Fibroblast of skin of back (primary cell): ENCODE measurements around the gene CD200R1L.

Source experiments
- DNase-seq: peaks from one replicate; pipeline ENCODE4 v3.0.0-alpha.2; 2013

The CD200R1L gene

DNA sequence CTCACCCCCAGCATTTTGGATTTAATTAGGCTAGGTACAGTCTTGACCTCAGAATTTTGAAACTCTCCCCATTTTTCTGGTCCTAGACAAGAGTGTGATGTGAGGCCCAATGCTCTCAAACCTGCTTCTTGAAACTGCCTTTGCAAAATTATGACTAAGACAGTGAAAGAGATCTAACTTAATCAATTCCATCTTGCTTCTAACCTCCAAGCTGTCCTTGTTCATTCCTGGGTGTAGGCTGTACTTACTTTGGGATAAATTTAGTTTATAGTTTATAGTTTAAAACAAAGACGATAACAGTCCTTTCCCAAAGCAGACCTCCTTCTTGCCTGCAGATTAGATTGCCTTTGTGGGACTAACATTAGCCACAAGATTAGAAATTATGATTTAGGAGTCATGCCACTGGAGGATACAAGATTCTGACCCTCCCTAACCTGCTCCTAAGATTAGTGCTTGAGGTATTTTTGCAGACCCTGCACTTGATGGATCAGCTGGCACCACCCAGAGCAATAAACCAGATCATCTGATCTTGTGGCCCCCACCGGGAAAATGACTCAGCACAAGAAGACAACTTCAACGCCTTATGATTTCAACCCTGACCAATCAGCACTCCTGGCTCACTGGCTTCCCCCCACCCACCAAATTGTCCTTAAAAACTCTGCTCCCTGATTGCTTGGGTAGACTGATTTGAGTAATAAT is 59.6 kb downstream of the CD200R1L start:
- DNase-seq: no peak

DNA sequence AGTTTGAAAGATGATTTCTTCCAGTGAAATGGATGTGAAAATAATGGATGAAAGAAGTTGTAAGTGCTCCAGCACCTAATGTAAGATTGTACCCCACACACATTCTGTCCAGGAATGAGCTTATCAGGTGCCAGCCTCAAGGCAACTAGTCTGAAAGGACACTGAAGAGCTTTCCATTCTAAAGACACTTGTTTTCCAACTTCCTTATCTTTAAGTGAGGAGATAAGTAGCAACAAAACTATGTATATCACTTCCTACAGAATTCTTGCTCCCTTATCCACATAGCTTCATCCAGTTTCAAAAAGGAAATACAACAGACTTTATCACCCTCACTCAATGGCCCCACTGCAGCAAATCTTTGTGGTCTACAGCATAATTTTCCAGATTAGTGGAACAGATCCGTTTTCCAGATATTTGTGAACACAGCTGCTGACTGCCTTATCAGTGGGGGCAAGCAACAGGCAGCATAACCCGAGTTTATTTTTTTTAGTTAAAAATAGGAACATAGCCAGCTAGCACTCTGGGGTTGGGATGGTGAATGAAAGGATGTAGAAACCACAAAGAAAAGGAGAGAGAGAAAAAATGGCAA is 60.6 kb downstream of the CD200R1L start:
- peak; percentile 73 for DNase-seq

DNA sequence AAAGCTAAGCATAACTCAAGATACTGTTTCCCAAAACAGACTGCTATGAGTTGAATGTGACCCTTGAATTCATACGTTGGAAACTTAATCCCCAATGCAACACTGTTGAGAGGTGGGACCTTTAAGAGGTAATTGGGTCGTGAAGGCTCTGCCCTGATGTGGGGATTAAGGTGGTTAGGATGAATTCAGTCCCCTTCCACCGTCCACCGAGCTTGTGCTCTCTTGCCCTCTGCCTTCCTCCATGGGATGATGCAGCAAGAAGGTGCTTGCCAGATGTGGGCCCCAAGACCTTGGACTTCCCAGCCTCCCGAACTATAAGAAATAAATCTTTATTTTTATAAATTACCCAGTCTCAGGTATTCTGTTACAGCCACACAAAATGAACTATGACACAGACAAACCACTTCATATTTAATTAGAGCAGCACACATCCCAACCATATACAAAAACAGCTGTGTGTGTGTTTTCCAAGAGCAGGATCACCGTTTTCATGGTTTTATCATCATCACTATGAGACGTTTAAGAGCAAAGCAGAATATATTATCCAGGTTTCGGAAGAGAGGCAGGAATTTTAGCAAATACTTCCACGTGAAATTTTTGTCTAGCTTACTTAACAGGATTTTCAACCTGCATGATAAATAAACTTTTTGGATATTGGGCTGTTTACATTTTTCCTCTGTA is 61.2 kb downstream of the CD200R1L start:
- DNase-seq: no peak

DNA sequence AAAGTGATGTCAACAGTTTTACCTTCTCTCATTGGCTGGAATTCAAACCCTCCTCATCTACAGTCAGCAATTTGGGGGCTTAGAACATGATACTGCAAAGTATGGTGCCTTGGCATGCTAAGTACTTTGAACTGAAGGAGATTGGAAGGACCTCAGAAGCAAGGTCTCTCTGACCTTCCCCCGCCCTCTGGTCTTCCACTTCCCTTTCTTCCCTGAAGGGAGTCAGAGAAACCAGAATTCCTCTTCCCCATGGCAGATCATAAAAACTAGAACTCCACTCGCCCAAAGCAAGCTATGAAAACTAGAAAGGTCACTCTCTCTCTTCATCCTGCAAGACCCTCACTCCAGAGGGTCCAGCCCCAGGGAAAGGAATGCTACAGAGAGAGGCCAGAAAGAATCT is 64.2 kb downstream of the CD200R1L start:
- no peak for DNase-seq

DNA sequence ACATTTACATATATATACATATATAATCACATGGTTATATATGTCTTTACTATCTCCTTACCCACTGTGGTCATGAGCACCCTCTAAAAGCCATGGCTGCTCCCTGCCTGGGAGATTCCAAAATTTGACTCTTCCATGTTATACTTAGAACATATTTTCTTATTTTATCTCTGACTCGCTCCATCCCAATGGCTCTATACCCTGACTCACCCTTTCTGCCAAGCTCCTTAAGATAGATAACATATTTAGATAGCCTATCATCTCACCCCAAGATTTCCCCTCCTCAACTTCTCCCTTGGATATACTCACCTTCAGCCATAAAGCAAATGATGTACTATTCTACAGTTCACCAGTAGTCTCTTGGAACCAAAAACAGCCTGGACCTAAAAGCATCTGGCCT is 65.1 kb downstream of the CD200R1L start:
- peak; percentile 75 for DNase-seq

DNA sequence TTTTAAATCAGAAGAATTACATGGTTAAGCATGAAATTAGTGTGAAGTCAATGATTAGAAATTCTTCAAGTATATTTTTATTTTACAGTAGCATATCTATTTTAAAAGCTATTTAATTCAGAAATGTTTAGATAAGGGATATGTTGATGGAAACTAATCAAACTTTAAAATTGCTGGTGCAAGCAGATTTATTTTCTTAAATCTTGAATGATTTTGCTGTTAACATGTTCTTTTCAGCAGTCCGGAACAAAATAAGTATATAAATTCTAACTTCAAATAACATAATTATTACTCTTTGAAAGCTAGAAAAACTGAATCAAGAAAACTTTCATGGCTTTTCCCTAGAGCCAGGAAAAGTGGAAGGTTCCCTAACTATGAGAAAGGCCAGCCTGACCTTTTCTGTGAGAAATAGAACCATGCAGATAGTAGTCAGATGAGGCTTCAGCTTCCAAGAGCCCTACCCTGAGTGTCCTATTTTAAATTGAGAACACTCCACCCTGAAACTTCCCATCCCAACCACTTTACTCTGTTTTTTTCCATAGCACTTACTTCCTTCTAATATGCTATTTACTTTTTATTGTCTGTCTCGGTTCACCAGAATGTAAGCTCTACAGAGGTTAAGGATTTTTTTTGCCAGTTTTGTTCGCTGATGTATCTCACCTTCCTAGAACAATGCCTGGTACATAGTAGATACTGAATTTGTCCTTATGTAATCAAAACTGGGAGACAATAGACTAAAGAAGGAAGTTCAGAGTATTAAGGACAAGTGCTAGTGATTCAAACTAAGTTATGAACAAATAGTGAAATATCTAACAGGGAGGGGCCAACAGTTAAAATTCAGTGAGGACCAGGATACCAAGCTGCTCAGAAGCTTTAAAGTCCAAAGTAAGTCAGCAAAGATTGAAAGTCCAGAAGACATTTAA is 66.8 kb downstream of the CD200R1L start:
- no peak for DNase-seq

DNA sequence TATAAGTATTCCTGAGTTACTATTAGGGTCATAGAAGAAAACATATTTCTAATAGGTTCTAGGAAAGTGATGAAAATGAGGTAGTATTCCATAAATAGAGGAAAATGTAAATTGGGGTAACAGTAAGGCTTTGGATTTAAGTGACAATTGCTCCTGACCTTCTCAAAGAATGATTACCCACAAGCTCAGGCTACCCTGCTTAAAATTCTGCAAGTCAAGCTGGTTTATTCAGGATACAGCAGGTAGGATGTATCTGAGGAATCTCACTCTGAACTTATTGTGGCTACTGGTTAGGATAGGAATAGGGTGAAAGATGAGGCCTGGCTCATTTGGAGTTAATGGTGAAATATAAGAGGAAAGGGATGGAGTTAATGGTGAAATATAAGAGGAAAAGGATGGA is 67.7 kb downstream of the CD200R1L start:
- DNase-seq: no peak

DNA sequence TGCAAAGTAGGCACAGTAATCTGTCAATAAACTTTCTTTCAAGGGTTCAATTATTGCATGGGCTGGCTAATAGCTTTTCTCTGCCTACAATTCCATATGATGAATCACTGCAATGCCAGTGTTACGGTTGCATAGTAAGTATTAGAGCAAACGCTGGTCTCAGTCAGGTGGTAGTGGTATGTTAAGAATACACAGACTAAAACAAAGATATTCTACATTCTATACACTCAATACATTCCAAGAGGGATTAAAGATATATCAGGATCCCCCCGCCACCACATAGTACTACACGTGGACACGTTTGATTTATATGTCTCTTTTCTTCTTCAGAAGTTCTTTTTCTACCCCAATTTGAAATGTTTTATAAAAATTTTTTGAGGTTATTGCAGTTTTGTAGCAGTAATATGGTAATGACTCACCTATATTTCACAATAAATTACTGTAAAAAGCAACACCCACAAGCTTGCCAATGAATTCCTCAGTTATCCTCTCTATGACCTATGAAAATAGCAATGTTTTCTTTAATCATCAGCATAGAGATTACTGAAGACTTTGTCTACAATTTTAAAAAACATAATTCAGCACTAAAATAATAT is 68.2 kb downstream of the CD200R1L start:
- DNase-seq: peak; percentile 92

DNA sequence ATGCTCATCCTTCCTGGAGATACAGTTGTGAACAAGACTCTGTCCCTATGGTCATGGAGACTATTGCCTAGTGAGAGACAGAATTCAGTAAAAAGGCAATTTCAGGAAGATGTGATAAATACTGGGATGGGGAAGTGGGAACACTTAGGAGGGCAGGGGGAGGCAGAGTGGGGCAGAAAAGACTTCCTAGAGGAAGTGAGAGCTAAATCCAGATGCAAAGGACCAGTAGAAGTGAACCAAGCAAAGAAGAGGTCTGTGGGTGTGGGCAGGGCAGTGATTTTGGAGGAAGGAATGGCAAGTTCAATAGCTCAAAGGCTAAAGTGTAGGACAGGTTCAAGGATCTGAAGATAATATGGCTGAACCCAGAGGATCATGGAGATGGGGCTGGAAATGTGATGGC is 68.9 kb downstream of the CD200R1L start:
- DNase-seq: no peak

DNA sequence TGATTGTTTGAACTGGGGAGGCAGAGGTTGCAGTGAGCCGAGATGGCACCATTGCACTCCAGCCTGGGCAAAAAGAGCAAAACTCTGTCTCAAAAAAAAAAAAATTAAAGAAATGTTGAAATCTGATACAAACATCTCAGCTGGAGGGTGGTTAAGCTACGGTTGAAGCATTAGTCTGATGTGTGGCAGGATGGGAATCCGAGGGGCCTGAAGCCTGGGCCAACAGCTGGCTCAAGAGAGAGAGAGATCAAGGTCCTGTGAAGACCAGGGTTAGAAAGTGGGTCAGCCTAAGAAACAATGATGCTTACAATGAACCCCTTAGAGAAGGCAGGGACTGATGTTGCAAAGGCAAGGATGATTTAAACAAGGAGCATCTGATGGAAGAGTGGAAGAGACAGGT is 69.8 kb downstream of the CD200R1L start:
- DNase-seq: peak; percentile 50

DNA sequence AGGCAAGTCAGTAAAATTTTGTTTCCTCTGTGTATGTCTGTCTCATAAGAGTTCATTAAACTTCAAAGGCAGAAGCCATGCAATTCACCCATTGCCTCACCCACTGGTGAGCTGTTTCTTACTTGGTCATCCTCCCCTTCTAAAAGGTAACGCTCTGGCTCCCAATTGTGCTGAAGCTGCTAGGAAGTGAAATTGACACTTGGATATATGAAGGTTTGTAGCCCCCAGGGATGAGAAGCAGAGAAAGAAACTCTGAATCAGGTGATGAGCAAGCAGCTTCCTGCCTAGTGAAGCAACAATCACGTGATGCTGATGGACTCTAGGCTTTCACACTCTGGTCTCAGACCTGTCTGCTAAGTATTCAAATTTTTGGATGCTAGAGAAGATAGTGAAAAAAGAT is 70.7 kb downstream of the CD200R1L start:
- DNase-seq: peak; percentile 59

DNA sequence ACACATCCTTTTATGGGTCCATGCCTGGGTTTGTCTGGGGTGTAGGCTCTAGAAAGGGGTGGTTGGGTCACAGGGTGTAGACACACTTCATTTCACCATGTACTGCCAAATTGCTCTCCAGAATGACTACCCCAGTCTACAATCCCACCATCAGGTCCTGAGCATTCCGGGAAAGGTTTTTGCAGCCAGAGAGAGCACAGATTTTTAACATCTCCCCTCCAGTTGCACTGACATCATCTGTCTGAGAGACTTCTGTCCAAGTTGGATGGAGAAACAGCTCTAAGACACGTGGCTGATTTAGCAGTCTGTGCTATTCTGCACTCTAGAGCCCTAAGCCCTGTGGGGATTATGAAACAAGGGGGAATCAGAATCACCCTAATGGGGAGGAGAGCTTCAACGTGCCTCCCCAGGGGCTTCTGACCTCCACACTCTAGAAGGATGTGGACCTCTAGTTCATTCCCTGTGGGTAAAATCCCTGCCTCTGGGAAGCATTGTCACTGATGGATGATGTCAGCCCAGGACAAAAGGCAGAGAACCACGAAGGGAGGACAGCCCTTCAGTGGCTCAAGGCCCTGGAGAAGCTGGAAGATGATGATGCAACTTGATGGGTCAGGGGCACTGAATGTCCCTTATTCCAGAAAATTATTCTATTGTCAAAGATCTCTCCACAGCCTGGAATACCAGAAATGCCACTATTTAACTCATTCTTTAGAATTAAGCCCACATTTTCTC is 71.5 kb downstream of the CD200R1L start:
- peak; percentile 87 for DNase-seq

DNA sequence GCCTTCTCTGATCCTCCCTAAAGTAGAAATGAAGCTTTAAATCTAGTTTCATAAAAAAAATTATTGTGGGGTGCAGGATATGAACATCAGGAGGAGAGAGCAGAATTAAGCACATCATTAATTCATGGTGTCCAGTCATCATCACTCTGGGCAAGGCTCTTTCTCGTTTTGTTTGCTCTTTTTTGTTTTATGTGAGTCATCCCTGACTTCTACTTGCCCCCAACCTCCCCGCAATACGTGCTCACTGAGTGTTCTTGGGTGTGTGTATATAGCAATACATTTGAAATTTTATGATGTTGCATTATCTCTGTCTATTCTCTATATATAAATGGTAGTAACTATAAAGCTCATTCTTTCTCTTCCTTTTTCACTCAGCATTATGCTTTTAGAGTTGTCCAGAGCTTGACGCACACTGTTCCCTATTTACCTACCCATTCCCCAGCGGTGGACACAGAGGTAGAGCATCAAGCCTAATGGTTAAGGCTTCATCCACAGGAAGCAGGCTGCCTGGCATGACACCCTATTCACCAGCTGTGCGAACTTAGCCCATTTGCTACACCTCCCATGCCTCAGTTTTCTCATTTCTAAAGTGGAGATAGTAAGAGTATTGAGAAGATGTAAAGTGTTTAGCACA is 72.3 kb downstream of the CD200R1L start:
- peak; percentile 92 for DNase-seq

DNA sequence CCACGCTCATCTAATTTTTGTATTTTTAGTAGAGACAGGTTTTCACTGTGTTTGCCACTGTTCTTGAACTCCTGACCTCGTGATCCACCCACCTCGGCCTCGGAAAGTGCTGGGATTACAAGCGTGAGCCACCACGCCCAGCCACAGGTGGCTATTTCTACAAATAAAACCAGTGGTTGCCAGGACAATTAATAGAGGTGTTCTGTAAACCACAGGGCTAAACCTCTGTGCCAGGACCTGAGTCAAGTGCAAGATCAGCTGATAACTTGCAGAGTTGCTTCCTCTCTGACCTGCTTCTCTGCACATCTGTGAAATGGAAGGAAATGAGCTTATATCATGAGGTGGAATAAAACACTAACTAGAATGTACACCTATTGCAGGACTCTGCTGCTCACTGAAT is 72.8 kb downstream of the CD200R1L start:
- DNase-seq: no peak

DNA sequence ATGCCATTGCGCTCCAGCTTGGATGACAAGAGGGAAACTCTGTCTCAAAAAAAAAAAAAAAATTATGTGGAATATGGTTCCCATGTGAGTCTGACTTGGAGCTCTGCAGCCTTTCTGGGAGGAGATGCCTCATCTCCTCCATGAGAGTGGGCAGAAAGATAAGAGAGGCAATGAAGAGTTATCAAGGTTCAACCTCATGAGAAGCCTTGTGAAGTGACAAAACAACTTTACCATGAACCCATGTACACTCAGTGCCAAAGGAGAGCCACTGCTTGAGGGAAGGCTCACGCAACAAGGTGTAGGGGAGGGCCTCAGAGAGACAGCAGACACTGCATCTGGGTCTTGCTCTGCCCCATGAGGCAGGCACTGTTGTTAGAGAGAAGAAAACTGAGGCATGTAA is 75.7 kb downstream of the CD200R1L start:
- no peak for DNase-seq

DNA sequence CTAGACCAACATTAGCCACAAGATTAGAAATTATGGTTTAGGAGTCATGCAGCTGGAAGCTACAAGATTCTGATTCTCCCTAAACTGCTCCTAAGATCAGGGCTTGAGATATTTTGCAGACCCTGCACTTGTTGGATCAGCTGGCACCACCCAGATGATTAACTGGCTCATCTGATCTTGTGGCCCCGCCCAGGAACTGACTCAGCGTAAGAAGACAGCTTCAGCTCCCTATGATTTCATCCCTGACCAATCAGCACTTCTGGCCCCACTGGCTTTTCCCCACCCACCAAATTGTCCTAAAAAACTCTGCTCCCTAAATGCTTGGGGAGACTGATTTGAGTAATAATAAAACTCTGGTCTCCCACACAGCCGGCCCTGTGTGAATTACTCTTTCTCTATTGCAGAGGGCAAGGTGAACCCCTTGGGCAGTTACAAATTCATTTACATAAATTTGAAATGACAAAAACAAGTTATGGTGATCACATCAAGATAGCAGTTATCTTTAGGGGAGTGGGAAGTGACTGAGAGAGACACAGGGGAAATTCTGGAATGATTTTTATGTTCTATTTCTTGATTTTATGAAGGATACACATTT is 76.5 kb downstream of the CD200R1L start:
- peak; percentile 93 for DNase-seq

DNA sequence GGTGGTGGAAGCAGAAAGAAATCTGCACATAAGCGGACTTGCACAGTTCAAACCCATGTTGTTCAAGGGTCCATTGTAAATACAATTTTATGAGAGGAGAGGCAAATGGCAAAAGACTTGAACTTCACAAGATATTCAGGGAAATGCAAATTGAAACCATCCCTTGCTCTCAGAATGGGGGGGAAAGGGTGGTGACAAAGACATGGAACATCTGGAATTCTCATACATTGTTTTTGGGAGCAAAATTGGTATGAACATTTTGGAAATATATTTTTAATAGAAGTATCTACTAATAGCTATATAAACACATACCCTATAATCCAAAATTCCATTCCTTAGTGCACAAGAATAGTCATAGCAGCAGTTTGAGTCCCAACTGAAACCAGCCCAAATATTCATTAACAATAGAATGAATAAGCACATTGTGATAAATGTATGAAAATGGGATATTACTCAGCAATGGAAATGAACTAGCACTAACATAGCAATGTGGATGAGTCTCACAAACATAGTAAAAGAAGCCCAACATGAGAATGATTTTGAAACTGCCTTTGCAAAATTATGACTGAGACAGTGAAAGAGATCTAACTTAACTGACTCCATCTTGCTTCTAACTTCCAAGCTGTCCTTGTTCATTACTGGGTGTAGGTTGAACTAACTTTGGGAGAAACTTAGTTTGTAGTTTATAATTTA is 77.2 kb downstream of the CD200R1L start:
- DNase-seq: peak; percentile 75

DNA sequence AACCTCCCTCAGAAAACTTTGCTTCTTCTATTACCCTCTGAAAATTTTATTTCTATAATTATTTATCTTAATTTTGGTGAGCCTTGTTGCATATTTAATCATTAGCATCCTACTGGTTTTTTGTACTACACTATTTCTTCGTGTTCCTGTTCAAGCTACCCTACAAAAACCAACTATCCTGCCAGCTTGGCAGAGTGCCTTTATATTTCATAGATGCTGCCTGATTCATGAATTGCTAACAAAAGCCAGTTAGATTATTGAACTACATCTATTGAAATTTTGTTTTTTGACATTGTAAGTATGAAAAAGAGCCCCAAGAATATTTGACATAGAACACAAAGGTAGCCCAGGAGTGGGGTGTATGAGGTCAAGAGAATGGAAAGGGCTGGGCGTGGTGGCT is 78.9 kb downstream of the CD200R1L start:
- no peak for DNase-seq

DNA sequence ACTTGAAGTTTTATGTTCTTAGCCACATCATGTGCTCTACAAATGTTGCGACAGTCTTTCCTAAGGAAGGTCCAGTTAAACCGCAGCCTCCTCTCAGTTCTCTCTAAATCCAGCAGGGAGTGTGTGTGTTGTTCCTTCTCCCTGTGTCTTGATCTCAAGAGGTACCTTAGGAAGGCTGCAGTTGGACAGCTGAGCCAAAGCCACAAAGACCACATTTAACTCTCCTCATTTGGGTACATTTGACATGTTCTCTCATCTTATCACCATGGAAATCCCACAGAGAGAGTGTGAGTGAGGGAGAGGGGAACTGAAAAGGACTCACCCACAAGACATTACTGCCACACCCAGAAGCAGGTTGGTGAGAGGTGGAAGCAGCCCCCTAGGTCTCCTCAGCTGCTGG is 79.5 kb downstream of the CD200R1L start:
- no peak for DNase-seq
